Hepatocyte (in vitro differentiated cells): Measurements from ENCODE around the gene TFIP11. TPM values are rescaled to one million over a fixed set of nuclear protein-coding genes. Genes with fewer than 3 reads are reported as not detected.

Experiments used
- DNase-seq: peaks from one replicate; pipeline ENCODE4 v3.0.0-alpha.2; 2016; ENCODE audit warnings: low spot score
- H2AFZ ChIP-seq: fragments of 200-600 bp; sonication (generic); 2 replicates; pipeline ENCODE4 v1.6.0; 2016; ENCODE audit warnings: antibody characterized with exemption, mild to moderate bottlenecking
- H3K27ac ChIP-seq: fragments of 200-600 bp; sonication (generic); 2 replicates; pipeline ENCODE4 v1.5.1; 2016; ENCODE audit warnings: mild to moderate bottlenecking
- H3K27me3 ChIP-seq: fragments of 200-600 bp; sonication (generic); 2 replicates; pipeline ENCODE4 v1.6.1; 2016
- H3K36me3 ChIP-seq: fragments of 200-600 bp; sonication (generic); replicated peaks from 2 replicates; pipeline ENCODE4 v1.5.1; 2016; ENCODE audit warnings: low read depth; ENCODE audit not compliant: insufficient read depth
- H3K4me1 ChIP-seq: fragments of 200-600 bp; sonication (generic); 2 replicates; pipeline ENCODE4 v1.5.1; 2016; ENCODE audit warnings: mild to moderate bottlenecking, moderate library complexity; ENCODE audit not compliant: insufficient read depth
- H3K4me2 ChIP-seq: fragments of 200-600 bp; sonication (generic); 2 replicates; pipeline ENCODE4 v1.6.0; 2016
- H3K4me3 ChIP-seq: fragments of 200-600 bp; sonication (generic); 2 replicates; pipeline ENCODE4 v1.5.1; 2016; ENCODE audit warnings: mild to moderate bottlenecking
- H3K79me2 ChIP-seq: fragments of 200-600 bp; sonication (generic); 2 replicates; pipeline ENCODE4 v1.6.0; 2017; ENCODE audit warnings: mild to moderate bottlenecking
- H3K9me2 ChIP-seq: fragments of 200-600 bp; sonication (generic); replicated peaks from 2 replicates; pipeline ENCODE4 v1.6.0; 2017; ENCODE audit warnings: mild to moderate bottlenecking; ENCODE audit not compliant: insufficient read depth
- H3K9me3 ChIP-seq: fragments of 200-600 bp; sonication (generic); 2 replicates; pipeline ENCODE4 v1.5.1; 2016; ENCODE audit warnings: low read depth, mild to moderate bottlenecking
- H4K20me1 ChIP-seq: fragments of 200-600 bp; sonication (generic); 2 replicates; pipeline ENCODE4 v1.6.0; 2016; ENCODE audit warnings: mild to moderate bottlenecking; ENCODE audit not compliant: insufficient read depth, poor library complexity, severe bottlenecking
- EZH2 ChIP-seq: fragments of 200-600 bp; sonication (generic); IDR thresholded peaks from 2 replicates; pipeline ENCODE4 v1.6.1; 2016; ENCODE audit warnings: antibody characterized with exemption, mild to moderate bottlenecking, borderline replicate concordance
- EZH2phosphoT487 ChIP-seq: fragments of 200-600 bp; sonication (generic); IDR thresholded peaks from one replicate; pipeline ENCODE4 v1.6.1; 2018; ENCODE audit warnings: antibody characterized with exemption, mild to moderate bottlenecking, low read depth, moderate library complexity; ENCODE audit not compliant: unreplicated experiment, severe bottlenecking
- WGBS: methylation state at CpG from one replicate; pipeline ENCODE4 v1.1.6; 2016; ENCODE audit warnings: low lambda C conversion rate; ENCODE audit errors: missing lambda C conversion rate; 5-methylcytosine and 5-hydroxymethylcytosine counted together
- polyA plus RNA-seq: library from polyadenylated mRNA; unstranded; fragments of >200 nt; fragmentation: Nextera tagmentation; extraction: Ambion mirVana; gene quantifications from 2 replicates; pipeline ENCODE4 v1.2.1, GENCODE V29; 2016
- total RNA-seq: library from RNA; depleted of rRNA; stranded (reverse); fragments of >200 nt; gene quantifications from 2 replicates; pipeline ENCODE4 v1.2.3, GENCODE V29; 2014
- TF ChIP-seq, protein P1 (sequence below): fragments of 200-600 bp; sonication (generic); IDR thresholded peaks from 2 replicates; pipeline ENCODE4 v1.5.1; 2016; ENCODE audit warnings: antibody characterized with exemption, mild to moderate bottlenecking; ENCODE audit not compliant: poor library complexity

Gene TFIP11
- total and polyA plus RNA-seq, 2 experiments from 2014 or later: 19.6 to 21.3 TPM

DNA sequence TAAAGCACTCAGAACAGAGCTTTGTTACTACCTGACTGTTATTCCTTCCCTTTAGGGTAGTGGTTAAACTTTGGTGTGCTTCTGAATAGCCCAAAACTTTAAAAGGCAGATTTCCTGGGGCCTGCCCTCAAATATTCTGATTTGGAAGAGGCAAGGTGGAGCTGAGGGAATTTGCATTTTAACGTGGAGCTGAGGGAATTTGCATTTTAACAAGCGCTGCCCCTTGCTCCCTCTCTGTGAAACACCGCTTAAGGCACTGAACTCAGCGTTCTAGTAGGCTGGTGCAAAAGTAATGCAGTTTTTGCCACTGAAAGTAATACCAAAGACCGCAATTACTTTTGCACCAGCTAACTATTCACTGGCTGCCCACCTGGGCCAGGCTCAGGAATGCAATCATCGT is 42.7 kb upstream of the TFIP11 start:
- no peak overlapping the region for H2AFZ ChIP-seq

GRCh38 chr22:26553056-26553752 is 40.9 kb upstream of the TFIP11 start:
- no peak overlapping the region for H3K4me3 ChIP-seq

More for the DNA sequence above, 42.7 kb upstream of the TFIP11 start:
- no peaks in the 10 kb centered on the region for H3K4me1 ChIP-seq
- DNase-seq: no peak
- WGBS: 67% methylated on average over 6 of the region's 6 CpGs
- no peak for TF ChIP-seq EZH2phosphoT487
- TF ChIP-seq EZH2: no peak
- TF ChIP-seq, protein P1, sequence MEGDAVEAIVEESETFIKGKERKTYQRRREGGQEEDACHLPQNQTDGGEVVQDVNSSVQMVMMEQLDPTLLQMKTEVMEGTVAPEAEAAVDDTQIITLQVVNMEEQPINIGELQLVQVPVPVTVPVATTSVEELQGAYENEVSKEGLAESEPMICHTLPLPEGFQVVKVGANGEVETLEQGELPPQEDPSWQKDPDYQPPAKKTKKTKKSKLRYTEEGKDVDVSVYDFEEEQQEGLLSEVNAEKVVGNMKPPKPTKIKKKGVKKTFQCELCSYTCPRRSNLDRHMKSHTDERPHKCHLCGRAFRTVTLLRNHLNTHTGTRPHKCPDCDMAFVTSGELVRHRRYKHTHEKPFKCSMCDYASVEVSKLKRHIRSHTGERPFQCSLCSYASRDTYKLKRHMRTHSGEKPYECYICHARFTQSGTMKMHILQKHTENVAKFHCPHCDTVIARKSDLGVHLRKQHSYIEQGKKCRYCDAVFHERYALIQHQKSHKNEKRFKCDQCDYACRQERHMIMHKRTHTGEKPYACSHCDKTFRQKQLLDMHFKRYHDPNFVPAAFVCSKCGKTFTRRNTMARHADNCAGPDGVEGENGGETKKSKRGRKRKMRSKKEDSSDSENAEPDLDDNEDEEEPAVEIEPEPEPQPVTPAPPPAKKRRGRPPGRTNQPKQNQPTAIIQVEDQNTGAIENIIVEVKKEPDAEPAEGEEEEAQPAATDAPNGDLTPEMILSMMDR: no peak
- H3K36me3 ChIP-seq: no peaks in the 10 kb centered on the region
- H3K9me3 ChIP-seq: no peaks in the 10 kb centered on the region
- no peaks in the 10 kb centered on the region for H4K20me1 ChIP-seq
- H3K9me2 ChIP-seq: no peaks in the 10 kb centered on the region
- H3K79me2 ChIP-seq: peaks cover 2% of the 10 kb centered on the region
- no peak overlapping the region for H3K27ac ChIP-seq
- H3K4me3 ChIP-seq: no peak overlapping the region
- no peak overlapping the region for H3K4me2 ChIP-seq
- no peaks in the 10 kb centered on the region for H3K27me3 ChIP-seq

GRCh38 chr22:26552466-26552865 is 40.2 kb upstream of the TFIP11 start:
- Histone ChIP-seq H3K27me3 (no peaks in the 10 kb centered on the region), H2AFZ (no peak overlapping the region), H3K4me3 (no peak overlapping the region), H3K9me2 (no peaks in the 10 kb centered on the region), H3K4me2 (no peak overlapping the region), H3K36me3 (no peaks in the 10 kb centered on the region), H3K27ac (no peak overlapping the region), H3K9me3 (no peaks in the 10 kb centered on the region), H3K79me2 (peaks cover 2% of the 10 kb centered on the region), H3K4me1 (no peaks in the 10 kb centered on the region), H4K20me1 (no peaks in the 10 kb centered on the region)
- WGBS: 88% methylated on average over 10 of the region's 10 CpGs
- DNase-seq: no peak
- no peak for TF ChIP-seq EZH2phosphoT487

More at GRCh38 chr22:26553056-26553752, 40.9 kb upstream of the TFIP11 start:
- Histone ChIP-seq H3K9me2 (no peaks in the 10 kb centered on the region), H3K79me2 (peaks cover 2% of the 10 kb centered on the region), H3K4me1 (no peaks in the 10 kb centered on the region), H4K20me1 (no peaks in the 10 kb centered on the region), H3K27ac (no peak overlapping the region), H3K9me3 (no peaks in the 10 kb centered on the region), H3K4me2 (no peak overlapping the region), H3K36me3 (no peaks in the 10 kb centered on the region), H2AFZ (no peak overlapping the region), H3K27me3 (no peaks in the 10 kb centered on the region)
- no peak for TF ChIP-seq EZH2phosphoT487
- TF ChIP-seq, protein P1: no peak
- TF ChIP-seq EZH2: no peak
- DNase-seq: no peak
- WGBS: 66% methylated on average over 7 of the region's 7 CpGs

- Histone ChIP-seq H3K27ac (no peak overlapping the region), H3K4me1 (no peaks in the 10 kb centered on the region), H3K9me2 (no peaks in the 10 kb centered on the region), H3K4me2 (no peak overlapping the region), H3K4me3 (no peak overlapping the region), H3K36me3 (no peaks in the 10 kb centered on the region), H3K79me2 (peaks cover 2% of the 10 kb centered on the region), H3K9me3 (no peaks in the 10 kb centered on the region), H3K27me3 (no peaks in the 10 kb centered on the region), H2AFZ (no peak overlapping the region), H4K20me1 (no peaks in the 10 kb centered on the region)
- 87% methylated on average over 2 of the region's 2 CpGs for WGBS
- DNase-seq: no peak
- TF ChIP-seq EZH2phosphoT487: no peak
- no peak for TF ChIP-seq EZH2
- TF ChIP-seq, protein P1: no peak
These were observed 39.3 kb upstream of the TFIP11 start for GRCh38 chr22:26551568-26551967.
